GM21786 (cell line): ENCODE results near the gene WRAP73.

Experiments used
- ATAC-seq: cut with Tn5 transposase; IDR thresholded peaks from one replicate; pipeline ENCODE4 v1.9.1; 2021; ENCODE audit not compliant: unreplicated experiment

The WRAP73 gene

DNA sequence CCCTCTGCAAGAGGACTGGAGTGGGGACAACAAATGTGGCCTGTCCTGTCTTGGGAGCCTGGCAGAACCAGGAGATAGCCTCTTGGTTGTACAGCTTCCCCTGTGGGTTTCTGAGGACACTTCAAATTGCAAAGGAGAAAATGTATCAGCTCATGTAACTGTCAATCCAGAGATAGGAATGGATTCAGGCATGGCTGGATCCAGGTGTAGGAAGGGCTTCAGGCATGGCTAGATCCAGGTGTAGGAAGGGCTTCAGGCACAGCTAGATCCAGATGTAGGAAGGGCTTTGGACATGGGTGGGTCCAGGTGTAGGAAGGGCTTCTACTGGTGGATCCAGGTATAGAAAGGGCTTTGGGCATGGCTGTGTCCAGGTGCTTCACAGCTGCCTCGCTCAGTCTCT is 33.3 kb upstream of the WRAP73 start:
- no peak for ATAC-seq

DNA sequence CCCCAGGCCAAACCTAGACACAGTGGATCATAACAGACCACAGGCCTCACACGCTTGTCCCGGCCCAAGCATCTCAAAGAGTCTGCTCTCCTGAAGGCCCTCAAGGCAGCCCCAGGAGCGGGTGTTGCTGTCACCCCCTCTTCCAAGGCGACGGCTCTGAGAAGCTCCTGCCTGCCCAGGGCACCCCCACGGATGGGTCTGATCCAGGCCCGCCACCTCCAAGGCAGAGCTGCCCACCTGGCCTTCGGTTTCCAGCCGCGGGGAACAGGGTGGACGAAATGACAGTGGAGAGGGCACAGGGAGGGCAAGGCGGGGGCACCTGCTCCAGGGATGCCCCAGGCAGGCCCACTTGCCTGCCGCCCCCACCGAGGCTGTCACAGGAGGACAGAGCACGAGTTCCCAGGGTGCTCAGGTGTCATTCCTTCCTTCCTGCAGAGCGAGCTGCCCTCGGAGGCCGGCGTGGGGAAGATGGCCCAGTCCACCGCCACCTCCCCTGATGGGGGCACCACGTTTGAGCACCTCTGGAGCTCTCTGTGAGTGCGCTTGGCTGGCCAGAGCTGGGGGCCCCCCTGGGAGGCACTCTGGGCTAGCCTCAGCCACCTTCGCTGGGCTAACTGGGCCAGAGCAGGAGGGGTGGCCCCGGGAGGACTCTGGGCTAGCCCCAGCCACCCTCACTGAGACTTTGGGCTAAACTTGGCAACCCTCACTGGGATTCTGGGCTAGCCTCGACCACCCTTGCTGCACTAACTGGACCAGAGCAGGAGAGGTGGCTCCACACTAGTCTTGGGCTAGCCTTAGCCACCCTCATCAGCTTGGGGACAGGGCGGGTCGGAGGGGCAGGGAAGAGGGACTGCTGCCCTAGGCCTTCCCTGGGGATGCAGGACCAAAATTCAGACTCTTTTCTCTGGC is 32.2 kb upstream of the WRAP73 start:
- no peak for ATAC-seq

DNA sequence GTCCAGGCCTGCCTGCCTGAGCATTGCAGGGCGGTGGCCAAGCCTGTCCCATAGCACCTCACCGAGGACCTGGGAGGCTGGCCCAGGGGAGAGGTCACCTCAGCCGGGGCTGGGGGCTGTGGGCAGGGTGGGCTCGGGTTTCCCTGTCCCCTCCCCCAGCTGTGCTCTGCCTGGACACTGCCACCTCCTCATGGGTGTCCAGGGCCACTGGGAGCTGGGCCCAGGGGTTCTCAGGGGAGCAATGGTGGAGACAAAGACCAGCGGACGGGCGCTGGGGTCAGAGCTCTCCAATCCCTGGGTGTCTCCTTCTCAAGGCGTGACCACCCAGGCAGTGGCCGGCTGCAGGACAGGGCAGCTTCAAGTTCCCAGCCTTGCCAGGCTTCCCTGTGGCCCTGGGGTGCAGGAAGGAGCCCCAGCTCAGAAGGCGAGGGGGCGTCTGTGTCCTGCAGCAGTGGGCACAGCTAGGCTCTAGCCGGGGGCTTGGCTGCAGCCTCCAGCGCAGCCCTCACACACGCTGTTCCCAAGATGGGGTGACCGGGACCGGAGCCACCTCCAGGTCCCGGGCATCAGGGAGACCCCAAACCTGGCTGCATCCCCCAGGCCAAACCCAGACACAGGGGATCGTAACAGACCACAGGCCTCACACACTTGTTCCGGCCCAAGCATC is 31.5 kb upstream of the WRAP73 start:
- no peak for ATAC-seq

DNA sequence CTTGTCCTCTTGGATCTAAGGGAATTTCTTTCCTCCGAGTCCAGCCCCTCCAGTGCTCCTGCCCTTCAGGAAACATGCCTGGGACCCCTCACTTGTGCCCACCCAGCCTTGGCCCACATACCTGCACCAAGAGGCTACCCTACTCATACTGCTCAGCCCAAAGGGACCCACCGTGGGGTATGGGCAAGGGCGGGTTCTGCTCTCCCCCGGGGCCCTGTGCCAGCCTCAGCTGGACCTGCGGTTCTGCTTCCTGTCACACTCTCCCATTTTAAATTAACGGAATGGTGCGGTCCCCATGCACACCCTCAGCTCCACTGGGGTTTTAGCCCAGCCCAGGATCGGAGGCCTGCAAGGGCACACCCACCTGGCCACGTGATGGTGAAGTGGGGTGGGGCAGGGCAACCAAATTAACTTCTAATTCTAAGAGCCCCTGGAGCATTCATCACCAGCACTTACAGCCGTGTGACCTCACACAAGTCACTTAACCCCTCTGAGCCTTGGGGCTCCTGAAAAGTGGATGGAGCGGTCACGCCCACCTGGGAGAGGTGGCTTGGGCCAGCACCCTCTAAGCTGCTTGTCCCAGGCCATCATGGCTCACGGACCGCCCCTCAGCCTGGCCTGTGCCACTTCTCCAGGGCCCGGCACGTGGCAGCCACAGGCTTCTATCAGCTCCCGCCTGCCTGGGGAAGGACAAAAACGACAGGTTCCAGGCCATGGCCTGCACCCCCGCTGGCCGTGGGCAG is 30.8 kb upstream of the WRAP73 start:
- ATAC-seq: no peak

DNA sequence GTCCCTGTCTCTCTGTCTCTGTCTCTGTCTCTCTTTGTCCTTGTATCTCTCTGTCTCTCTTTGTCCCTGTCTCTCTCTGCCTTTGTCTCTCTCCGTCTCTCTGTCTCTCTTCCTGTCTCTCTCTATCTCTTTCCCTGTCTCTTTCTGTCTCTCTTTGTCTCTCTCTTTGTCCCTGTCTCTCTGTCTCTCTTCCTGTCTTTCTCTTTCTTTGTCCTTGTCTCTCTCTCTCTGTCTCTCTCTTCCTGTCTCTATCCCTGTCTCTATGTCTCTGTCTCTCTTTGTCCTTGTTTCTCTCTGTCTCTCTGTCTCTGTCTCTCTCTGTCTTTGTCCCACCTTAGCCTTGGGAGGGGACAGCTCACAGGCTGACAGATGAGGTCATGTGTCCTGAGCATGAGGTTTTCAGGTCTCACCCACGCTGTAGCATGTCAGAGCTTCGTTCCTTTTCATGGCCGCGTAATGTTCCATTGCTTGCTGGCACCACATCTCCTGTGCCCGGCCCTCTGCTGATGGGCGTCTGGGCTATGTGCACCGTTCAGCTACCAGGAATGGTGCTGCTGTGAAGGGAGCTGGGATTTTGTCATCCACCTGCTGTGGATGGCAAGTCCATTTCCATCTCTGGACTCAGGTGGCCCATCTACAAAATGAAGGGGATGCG is 30.0 kb upstream of the WRAP73 start:
- ATAC-seq: no peak

DNA sequence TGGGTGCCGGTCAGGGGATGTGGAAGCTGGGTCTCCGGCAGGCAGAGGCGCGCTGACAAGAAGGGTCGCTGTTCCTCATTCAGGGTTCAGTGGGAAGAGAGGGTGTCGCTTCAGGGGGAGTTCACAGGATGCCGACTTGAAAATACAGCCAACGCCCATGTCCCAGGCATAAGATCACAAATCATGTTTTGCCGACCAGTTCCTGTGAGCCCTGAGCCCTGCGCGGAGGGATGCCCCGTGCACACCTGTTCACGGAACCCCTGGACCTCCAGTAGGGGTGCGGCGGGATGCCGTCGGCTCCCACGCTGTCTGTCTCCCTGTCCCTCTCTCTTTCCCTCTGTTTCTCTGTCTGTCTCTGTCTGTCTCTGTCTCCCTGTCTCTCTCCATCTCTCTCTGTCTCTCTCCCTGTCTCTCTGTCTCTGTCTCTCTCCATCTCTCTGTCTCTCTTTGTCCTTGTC is 29.2 kb upstream of the WRAP73 start:
- ATAC-seq: no peak

DNA sequence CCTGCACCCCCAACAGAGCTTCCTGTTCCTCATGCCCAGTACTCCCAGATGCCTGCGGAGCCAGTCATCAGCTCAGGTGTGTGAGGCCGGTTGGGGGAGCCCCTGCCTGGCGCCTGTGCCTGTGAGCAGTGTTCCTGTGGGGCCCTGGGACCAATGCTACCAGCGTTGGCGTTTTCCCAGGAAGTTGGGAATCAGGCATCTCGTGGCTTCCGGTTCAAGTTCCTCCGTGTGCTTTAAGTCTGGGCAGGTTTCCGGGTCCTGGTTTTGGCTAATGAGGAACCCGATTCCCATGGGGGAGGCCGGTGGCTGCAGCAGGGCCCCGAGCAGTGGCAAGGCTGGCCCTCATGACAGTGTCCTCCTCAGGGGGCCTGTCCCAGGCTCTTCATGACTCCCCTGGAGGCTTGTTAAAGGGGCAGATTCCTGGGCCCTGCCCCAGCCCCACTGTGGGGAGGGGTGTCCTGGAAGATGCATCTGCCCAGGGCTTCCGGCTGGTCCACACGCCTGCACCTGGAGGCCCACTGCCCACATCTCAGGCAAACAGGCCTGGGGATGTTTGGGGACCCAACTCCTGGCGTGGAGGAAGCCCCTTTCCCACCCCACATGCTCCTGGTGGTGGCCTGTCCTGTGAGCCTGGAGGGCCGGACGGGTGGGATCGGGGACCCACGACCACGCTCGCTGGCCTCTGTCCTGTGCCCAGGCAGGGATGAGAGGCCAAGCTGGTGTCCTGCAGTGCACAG is 28.6 kb upstream of the WRAP73 start:
- no peak for ATAC-seq

DNA sequence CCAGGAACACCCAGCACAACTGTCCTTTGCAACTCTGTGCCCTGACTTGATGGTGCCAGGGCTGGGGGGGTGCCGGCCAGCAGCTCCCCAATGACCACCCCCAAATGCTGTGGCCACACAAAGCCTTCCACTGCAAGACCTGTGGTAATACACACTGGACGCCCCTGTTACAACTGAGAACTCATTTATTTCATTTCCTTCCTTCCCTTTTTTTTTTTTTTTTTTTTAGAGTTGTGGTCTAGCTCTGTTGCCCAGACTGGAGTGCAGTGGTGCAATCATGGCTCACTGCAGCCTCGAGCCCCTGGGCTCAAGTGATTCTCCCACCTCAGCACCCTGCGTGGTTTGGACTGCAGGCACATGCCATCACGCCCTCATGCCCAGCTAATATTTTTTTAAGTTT is 27.6 kb upstream of the WRAP73 start:
- no peak for ATAC-seq

DNA sequence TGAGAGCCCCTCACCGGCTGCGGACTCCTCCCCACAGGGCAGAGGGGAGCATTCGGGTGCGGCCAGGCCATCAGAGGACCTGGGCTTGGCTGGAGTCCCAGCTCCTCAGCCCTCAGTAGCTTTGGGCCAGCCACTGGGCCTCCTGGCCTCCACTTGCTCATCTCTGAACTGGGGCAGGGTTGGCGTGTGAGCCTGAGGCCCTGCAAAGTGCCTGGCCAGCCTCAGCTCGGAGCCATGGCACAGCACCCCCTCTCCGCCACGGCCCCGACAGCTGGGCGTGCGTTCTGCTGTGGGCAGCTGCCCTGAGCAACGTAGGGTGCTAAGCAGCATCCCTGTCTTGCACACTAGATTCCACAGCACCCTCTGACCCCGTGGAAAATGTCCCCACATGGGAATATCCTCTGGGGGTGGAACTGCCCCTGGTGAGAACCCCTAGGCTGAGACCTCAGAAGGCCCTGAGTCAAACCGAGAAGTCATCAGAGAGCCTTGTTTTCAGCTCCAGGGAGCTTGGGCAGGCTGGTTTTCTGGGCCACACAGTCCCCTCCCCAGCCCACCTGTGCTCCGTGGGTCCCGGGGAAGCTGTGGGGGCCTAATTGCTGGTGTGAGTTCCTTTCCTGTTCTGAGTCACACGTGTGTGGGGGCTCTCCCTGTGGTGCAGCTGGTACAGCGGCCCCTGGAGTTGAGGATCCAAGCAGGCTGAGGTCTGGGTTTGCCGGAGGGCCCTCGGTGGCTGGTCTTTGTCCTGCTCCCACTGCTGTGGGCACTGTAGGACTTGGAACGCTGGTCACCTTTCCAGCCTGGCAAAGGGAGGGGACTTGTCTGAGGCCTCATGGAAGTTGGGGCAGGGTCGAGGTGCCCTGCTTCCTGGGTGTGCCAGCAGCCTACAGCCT is 26.9 kb upstream of the WRAP73 start:
- ATAC-seq: peak; percentile 59

DNA sequence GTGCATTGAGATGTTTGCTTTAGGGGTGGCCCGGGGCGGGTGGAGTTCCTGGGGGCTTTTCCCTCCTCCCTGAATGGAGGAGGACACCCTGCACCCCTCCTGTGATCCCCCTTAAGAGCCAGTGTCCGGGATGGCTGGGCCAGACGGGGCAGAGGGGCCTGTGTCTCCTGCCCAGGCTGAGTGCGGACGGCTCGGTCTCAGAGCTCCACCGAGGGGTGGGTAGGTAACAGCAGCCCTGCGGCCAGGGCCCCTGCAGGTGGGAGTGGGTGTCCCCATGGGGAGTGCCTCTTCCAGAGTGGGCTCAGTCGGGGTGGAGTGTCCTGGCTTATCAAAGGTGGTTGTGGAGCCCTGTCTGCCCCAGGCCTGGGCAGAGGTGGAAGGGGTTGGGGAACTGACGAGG is 25.5 kb upstream of the WRAP73 start:
- ATAC-seq: no peak

DNA sequence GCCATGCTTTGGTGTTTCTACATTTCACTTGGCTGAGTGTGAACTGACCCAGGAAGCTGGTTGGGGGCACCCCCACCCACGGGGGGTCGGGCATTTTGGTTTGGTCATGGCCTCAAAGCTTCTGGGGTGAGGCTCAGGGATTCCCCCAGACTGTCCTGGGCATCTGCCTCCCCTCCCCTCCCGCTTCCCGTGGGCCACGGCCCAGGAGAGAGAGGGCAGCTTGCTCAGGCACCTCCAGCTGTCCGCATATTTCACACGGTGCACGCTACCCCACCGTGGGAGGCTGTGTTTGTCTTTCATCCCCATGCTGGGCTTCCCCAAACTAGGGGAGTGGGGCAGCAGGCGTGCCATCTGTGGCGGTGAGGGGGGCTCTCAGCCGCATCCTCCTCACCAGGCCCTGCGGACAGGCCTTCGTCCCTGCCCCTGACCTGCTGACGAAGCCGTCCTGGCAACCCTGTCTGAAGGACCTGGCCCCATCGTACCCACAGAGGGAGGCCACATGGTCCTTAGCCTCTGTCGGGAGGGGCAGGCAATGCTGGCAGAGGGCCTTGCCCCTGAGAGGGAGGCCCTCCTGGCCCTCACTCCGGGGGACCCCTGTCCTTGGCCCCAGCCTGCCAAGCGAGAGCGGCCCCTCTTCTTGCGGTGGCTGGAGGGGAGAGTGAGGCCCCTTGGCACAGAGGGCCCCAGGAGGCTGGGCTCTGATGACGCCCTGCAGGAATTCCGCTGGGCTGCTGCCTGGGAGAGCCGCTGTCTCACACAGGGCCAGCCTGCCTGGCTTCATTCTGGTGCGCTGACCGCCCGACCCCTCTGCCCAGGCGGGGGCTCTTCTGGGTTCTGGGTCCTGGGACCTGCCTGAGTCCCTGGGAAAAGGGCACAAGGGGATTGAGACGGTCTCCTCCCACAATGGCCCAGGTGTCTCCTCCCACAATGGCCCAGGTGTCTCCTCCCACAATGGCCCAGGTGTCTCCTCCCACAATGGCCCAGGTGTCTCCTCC is 24.5 kb upstream of the WRAP73 start:
- no peak for ATAC-seq

DNA sequence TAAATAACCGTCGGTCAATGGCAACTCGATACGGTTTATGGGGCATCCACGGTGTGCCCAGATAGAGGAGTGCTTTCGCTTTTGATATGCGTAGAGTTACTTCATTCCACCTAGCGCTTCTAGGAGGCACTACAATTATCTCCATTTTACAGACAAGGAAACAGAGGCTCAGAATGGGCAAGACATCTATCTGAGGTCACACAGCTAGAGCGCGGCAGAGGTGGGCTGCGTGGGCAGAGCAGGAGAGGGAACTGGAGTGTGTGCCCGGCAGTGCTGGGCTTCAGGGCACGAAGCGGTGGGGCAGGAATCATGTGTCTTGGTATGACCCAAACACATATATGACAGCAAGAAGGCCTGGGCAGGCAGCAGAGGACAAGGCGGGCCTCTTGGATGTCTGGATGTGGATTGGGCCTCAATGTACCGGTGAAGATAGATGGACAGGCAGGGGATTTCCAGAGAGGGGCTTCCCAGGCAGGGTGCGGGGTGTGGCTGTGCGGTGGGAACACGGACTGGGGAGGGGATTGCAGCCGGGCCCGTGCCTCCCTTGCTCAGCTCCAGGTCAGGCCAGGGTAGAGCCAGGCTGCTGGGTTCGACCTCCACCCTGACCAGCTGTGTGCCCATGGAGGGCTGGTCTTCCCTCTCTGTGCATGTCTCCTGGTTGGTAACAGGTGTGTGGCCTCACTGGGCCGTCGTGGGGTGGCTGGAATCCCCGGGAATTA is 23.6 kb upstream of the WRAP73 start:
- no peak for ATAC-seq

DNA sequence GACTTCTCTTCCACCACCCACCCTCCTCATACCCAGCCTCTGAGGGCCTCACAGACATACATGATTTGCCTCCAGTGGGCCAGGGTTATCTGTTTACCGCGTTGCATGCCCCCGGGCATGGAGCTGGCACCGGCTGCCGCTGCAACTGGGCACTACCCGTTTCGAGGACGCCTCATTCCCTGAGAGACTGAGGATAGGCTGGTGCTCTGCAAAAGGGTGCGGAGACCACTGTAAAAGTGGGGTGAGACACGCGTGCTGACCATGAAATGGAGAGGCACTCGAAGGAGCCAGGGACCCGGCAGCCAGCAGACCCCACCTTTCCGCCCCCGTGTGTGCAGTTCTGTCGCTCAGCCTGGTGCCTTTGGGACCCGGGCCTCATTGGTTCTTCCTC is 23.1 kb upstream of the WRAP73 start:
- ATAC-seq: no peak

DNA sequence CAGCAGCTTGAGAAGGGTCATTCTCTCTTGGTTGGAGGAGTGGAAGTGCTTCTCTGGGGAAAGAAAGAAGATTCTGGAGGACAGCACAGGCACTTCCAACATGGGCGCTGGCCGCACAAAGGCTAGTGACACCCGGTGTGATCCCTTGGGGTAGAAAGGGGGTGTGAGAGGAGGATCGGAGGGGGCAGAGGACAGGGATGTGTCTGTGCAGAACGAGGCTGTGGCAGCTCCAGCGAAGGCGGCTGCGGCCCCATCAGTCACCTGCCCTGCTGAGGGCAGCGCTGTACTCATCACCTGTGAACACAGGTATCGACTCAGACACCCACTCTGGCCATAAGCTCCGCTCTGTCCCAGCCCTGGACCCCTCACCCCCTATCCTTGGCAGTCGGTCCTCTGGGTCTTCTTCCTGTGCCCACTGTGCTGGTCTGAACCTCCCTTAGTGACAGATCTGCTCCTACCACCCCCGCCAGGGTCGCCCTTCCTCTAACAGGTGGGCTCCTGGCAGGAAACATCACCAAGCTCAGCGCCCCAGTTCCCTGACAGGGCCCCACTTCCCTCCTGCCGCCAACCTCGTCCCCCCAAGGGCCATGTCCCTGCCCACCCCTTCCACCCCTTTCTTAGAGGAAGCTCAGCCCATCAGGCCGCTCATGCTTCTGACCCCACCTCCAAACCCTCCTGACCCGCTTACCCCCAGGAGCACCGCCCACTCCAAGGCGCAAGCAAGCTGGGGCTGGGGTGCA is 22.5 kb upstream of the WRAP73 start:
- ATAC-seq: no peak

DNA sequence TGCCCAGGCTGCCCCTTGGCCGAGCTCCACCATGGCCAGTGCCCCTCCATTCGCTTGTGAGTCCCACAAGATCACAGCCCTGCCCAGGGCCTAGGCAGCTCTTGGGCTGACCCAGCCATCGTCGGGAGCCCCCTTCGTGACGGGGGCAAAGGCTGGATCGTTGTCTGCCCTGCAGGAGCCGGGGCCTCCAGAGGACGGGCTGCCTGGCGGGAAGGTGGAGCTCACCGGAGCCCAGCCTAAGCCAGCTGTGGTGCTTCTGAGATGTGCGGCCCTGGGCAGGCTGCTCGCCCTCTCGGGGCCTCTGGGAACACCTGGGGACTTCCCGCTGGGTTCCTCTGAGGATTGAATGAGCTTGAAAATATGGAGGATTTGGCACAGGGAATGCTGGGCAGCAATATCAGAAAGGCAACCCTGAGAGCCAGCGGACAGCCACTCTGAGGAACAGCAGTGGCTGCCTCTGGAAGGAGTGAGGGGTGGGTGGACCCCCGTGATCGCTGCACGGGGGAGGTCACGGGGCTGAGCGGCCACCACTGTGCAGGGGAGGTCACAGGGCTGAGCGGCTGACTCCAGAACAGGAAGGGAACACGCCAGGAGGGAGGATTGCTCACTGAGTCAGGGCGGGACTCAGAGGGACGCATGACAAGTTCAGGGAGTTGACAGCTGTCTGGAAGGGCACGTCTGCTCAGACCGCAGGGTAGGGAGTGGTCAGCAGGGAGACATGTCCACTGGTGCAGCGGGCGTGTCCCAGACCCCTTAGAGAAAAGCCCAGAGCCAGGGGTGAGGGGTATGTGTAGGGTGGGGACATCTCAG is 21.7 kb upstream of the WRAP73 start:
- no peak for ATAC-seq

DNA sequence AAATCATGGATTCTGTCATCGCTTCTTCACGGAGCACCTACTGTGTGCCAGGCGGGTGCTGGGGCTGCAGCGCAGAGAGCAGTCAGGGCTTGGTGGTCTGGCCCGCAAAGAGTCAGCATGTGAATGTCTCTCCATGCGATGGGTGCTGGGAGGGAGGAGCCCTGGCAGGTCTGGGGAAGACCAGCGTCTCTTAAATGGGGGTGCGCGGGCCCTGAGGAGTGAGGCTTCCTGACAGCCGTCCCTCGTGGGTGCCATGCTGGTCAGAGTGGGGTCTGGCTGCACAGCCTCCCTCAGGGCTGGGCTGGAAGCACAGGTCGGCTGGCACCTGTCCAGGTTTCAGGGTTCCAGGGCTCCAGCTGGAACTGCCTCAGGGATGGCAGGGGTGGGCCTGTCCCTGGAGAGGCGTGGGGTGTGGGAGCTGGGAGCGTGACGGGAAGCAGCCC is 20.9 kb upstream of the WRAP73 start:
- ATAC-seq: no peak
